ENCODE data around the gene NLRP3. TPM values are rescaled to one million over a fixed set of nuclear protein-coding genes. Genes with fewer than 3 reads are reported as not detected.
A peak's percentile ranks its signal among the peaks of the same experiment; 100 is the strongest.
"Not testable (repeated sequence)": the region's sequence is repeated elsewhere in the genome, so short reads cannot be mapped to it uniquely, and the experiment has no call there.

The NLRP3 gene
- total RNA-seq, 1 donor from 2014 or later = 0.44 TPM

DNA sequence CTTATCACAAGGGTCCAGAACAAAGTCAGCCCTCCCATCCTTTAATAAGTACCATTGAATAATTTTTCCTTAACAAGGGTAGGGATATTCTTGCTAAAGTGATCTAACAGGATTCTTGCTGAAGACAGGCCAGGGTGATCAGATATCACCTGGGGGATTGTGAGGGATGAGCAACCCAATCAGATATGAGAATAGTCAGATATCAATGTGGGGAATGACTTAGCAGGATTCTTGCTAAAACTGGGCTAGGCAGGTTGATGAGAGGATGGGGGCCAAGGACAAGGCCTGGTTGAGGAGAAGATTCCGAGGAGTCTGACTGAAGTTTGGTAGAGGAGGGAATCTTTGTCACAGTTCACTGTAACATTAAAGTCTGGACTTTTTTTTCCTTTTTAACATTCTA is 23.9 kb upstream of the NLRP3 start:
- Mint-ChIP-seq H3K4me1 (peaks cover 20% of the 10 kb centered on the region), H3K36me3 (ENCODE audit: low read depth) (no peaks in the 10 kb centered on the region), H3K9me3 (no peaks in the 10 kb centered on the region), H3K4me3 (no peak overlapping the region), H3K27ac (peak overlapping the region; percentile 27), H3K27me3 (no peaks in the 10 kb centered on the region)
- POLR2A ChIA-PET = interaction anchor here (0.8 kb wide), 1 partner anchor 84 kb away, joined by 4 read pairs; no protein-coding TSS in a partner anchor
- CTCF ChIA-PET = interaction anchor here (2.4 to 8.0 kb wide), 2 partner anchors 19 to 95 kb away, joined by 6 to 154 read pairs; no protein-coding TSS in a partner anchor
- TF ChIP-seq CTCF (IDR thresholded peaks at IDR 0.05) = no peak
- ATAC-seq (ENCODE audit: low read depth) (no peak), DNase-seq (no peak)
- intact Hi-C loops (cut with micrococcal nuclease) = loop anchor here (5.0 to 10.0 kb wide), 3 partner anchors 290 to 543 kb away; partner anchors contain the start of gene AHCTF1

DNA sequence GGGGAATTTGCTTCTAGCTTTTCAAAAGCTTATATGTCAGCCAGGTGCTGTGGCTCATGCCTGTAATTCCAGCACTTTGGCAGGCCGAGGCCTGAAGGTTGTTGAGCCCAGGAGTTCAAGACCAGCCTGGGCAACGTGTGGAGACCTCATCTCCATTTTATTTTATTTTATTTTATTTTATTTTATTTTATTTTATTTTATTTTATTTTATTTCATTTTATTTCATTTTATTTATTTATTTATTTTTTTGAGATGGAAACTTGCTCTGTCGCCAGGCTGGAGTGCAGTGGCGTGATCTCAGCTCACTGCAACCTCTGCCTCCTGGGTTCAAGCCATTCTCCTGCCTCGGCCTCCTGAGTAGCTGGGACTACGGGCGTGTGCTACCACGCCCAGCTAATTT is 20.9 kb upstream of the NLRP3 start:
- H3K36me3 Mint-ChIP-seq (ENCODE audit: low read depth); H3K9me3 Mint-ChIP-seq; H3K27ac Mint-ChIP-seq; DNase-seq; ATAC-seq (ENCODE audit: low read depth); POLR2A ChIA-PET; H3K4me3 Mint-ChIP-seq; H3K27me3 Mint-ChIP-seq: not testable (repeated sequence)
- intact Hi-C loops (cut with micrococcal nuclease) = loop anchor here (10.0 kb wide), 2 partner anchors 460 to 540 kb away; partner anchors contain the start of gene AHCTF1
- CTCF ChIA-PET = interaction anchor here (8.0 kb wide), 1 partner anchor 92 kb away, joined by 154 read pairs; no protein-coding TSS in a partner anchor
- H3K4me1 Mint-ChIP-seq = peaks cover 13% of the 10 kb centered on the region

DNA sequence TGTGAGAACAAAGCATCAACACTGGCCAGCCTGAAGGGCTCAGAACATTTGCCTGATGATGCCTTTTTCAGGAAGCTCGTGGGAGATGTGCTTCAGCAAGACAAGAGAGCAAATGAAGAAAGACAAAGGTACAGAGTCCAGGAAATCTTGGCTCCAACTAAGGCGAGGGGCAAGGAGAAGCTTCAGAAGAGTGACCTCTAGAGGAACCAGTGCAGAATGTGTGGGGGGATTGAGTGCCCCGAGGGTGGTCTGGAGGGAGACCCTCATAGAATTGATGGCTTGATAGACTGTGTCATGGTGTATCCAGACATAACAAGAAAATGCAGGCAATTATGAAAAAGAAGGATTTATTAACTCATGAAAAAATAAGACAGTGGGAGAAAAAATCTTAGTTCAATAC is 15.3 kb upstream of the NLRP3 start:
- no peak for ATAC-seq (ENCODE audit: low read depth)
- no peak for DNase-seq
- no peak overlapping the region for H3K27ac Mint-ChIP-seq
- ChIA-PET POLR2A (interaction anchor here (1.0 kb wide), 1 partner anchor 11 kb away, joined by 8 read pairs; no protein-coding TSS in a partner anchor), CTCF (no interaction called here)
- no peaks in the 10 kb centered on the region for H3K9me3 Mint-ChIP-seq
- no peaks in the 10 kb centered on the region for H3K36me3 Mint-ChIP-seq (ENCODE audit: low read depth)
- intact Hi-C loops (cut with micrococcal nuclease) = loop anchor here (2.0 kb wide), 1 partner anchor 16 kb away; the partner anchor contains the start of gene NLRP3
- H3K4me1 Mint-ChIP-seq = peaks cover 12% of the 10 kb centered on the region
- H3K27me3 Mint-ChIP-seq = no peaks in the 10 kb centered on the region
- H3K4me3 Mint-ChIP-seq = no peak overlapping the region
- no peak for TF ChIP-seq CTCF (IDR thresholded peaks at IDR 0.05)

- intact Hi-C loops (cut with micrococcal nuclease) = loop anchor here (2.0 kb wide), 1 partner anchor 15 kb away; the partner anchor contains the start of gene NLRP3
- CTCF ChIA-PET = no interaction called here
- DNase-seq = no peak
- ATAC-seq (ENCODE audit: low read depth) = no peak
- H3K4me3 Mint-ChIP-seq = no peak overlapping the region
- POLR2A ChIA-PET = interaction anchor here (1.0 kb wide), 1 partner anchor 11 kb away, joined by 8 read pairs; no protein-coding TSS in a partner anchor
- H3K4me1 Mint-ChIP-seq = peaks cover 12% of the 10 kb centered on the region
- no peaks in the 10 kb centered on the region for H3K27me3 Mint-ChIP-seq
- no peaks in the 10 kb centered on the region for H3K9me3 Mint-ChIP-seq
- no peaks in the 10 kb centered on the region for H3K36me3 Mint-ChIP-seq (ENCODE audit: low read depth)
- no peak for TF ChIP-seq CTCF (IDR thresholded peaks at IDR 0.05)
- no peak overlapping the region for H3K27ac Mint-ChIP-seq
These were observed 14.5 kb upstream of the NLRP3 start for GRCh38 chr1:247401310-247402119.

GRCh38 chr1:247402120-247402675 is 13.8 kb upstream of the NLRP3 start:
- intact Hi-C loops (cut with micrococcal nuclease) = no loop called here
- Mint-ChIP-seq H3K27ac (no peak overlapping the region), H3K9me3 (no peaks in the 10 kb centered on the region), H3K4me3 (no peak overlapping the region), H3K27me3 (no peaks in the 10 kb centered on the region), H3K36me3 (ENCODE audit: low read depth) (no peaks in the 10 kb centered on the region), H3K4me1 (peaks cover 17% of the 10 kb centered on the region)
- no peak for DNase-seq
- ATAC-seq (ENCODE audit: low read depth) = no peak
- TF ChIP-seq CTCF (IDR thresholded peaks at IDR 0.05) = no peak
- POLR2A ChIA-PET = no interaction called here
- CTCF ChIA-PET = no interaction called here

Measured in activated B cell treated with CpG ODN at 0.5 μM for 24 hours (primary cell).